Measurements from ENCODE around the gene SLMAP.

- TF ChIP-seq CTCF (conservative IDR thresholded peaks at IDR 0.05; ENCODE audit: low read depth, low read length) (no peak), RAD21 (IDR thresholded peaks at IDR 0.05; ENCODE audit: low read length) (no peak), MAFK (IDR thresholded peaks at IDR 0.05; ENCODE audit: low read depth, low read length) (no peak)
Observed at GRCh38 chr3:57825116-57825515, 69.0 kb downstream of the SLMAP start.
